H9 (cell line): ENCODE measurements around the gene THRB. TPM values are rescaled to one million over a fixed set of nuclear protein-coding genes. Genes with fewer than 3 reads are reported as not detected.

Experiments
- DNase-seq: peaks from one replicate; pipeline ENCODE4 v3.0.0-alpha.2; 2017
- H2AFZ ChIP-seq: one replicate; pipeline ENCODE4 v1.6.1; 2013; ENCODE audit warnings: mild to moderate bottlenecking, low read length, control low read depth, moderate library complexity
- H2AK5ac ChIP-seq: 2 replicates; pipeline ENCODE4 v1.6.1; 2013; ENCODE audit warnings: low read length, control low read depth, mixed read lengths; ENCODE audit not compliant: insufficient read length
- H2BK120ac ChIP-seq: one replicate; pipeline ENCODE4 v1.6.1; 2013; ENCODE audit warnings: low read depth, mild to moderate bottlenecking, low read length, control low read depth, inconsistent platforms; ENCODE audit not compliant: poor library complexity, severe bottlenecking
- H2BK12ac ChIP-seq: 2 replicates; pipeline ENCODE4 v1.6.1; 2013; ENCODE audit warnings: low read length, control low read depth, mixed read lengths, low read depth; ENCODE audit not compliant: insufficient read length
- H2BK15ac ChIP-seq: 2 replicates; pipeline ENCODE4 v1.6.1; 2013; ENCODE audit warnings: low read depth, low read length, control low read depth
- H2BK20ac ChIP-seq: one replicate; pipeline ENCODE4 v1.6.1; 2013; ENCODE audit warnings: low read depth, mild to moderate bottlenecking, low read length, control low read depth, inconsistent platforms; ENCODE audit not compliant: poor library complexity, severe bottlenecking
- H2BK5ac ChIP-seq: 2 replicates; pipeline ENCODE4 v1.6.1; 2013; ENCODE audit warnings: low read length, control low read depth, mixed read lengths; ENCODE audit not compliant: insufficient read length
- H3K14ac ChIP-seq: 2 replicates; pipeline ENCODE4 v1.6.1; 2013; ENCODE audit warnings: low read length, control low read depth; ENCODE audit not compliant: insufficient read depth
- H3K18ac ChIP-seq: 2 replicates; pipeline ENCODE4 v1.6.1; 2013; ENCODE audit warnings: low read depth, mild to moderate bottlenecking, mixed read lengths, low read length, control low read depth; ENCODE audit not compliant: insufficient read length
- H3K23ac ChIP-seq: 2 replicates; pipeline ENCODE4 v1.6.1; 2013; ENCODE audit warnings: low read length, control low read depth, mixed read lengths, low read depth; ENCODE audit not compliant: insufficient read length
- H3K23me2 ChIP-seq: 2 replicates; pipeline ENCODE4 v1.6.1; 2013; ENCODE audit warnings: low read depth, mild to moderate bottlenecking, mixed read lengths, low read length, control low read depth; ENCODE audit not compliant: insufficient read length, poor library complexity, severe bottlenecking
- H3K27ac ChIP-seq: 2 replicates; pipeline ENCODE4 v1.5.1; 2013; ENCODE audit warnings: low read length, control low read depth, mixed read lengths, low read depth; ENCODE audit not compliant: insufficient read length
- H3K27me3 ChIP-seq: 2 replicates; pipeline ENCODE4 v1.6.1; 2013; ENCODE audit warnings: low read length, control low read depth, inconsistent platforms; ENCODE audit not compliant: insufficient read depth
- H3K4ac ChIP-seq: 2 replicates; pipeline ENCODE4 v1.6.1; 2013; ENCODE audit warnings: low read depth, mild to moderate bottlenecking, control low read depth, inconsistent platforms, low read length, moderate library complexity
- H3K4me1 ChIP-seq: 2 replicates; pipeline ENCODE4 v1.6.1; 2013; ENCODE audit warnings: low read length, control low read depth, inconsistent platforms; ENCODE audit not compliant: insufficient read depth
- H3K4me2 ChIP-seq: 2 replicates; pipeline ENCODE4 v1.6.1; 2013; ENCODE audit warnings: low read length, control low read depth, mixed read lengths; ENCODE audit not compliant: insufficient read length, insufficient read depth
- H3K56ac ChIP-seq: 2 replicates; pipeline ENCODE4 v1.6.1; 2013; ENCODE audit warnings: low read depth, mild to moderate bottlenecking, mixed read lengths, low read length, control low read depth; ENCODE audit not compliant: insufficient read length
- H3K79me1 ChIP-seq: 2 replicates; pipeline ENCODE4 v1.6.1; 2013; ENCODE audit warnings: low read depth, mild to moderate bottlenecking, moderate library complexity, low read length, control low read depth, inconsistent platforms; ENCODE audit not compliant: insufficient read depth, poor library complexity, severe bottlenecking
- H3K79me2 ChIP-seq: 2 replicates; pipeline ENCODE4 v1.6.1; 2013; ENCODE audit warnings: low read length, control low read depth, inconsistent platforms; ENCODE audit not compliant: insufficient read depth
- H3K9ac ChIP-seq: 2 replicates; pipeline ENCODE4 v1.6.1; 2013; ENCODE audit warnings: low read length, control low read depth, mixed read lengths; ENCODE audit not compliant: insufficient read length; ENCODE audit errors: extremely low read depth
- H3K9me3 ChIP-seq: one replicate; pipeline ENCODE4 v1.6.1; 2013; ENCODE audit warnings: low read depth, low read length, inconsistent platforms; ENCODE audit not compliant: control insufficient read depth
- H3T11ph ChIP-seq: one replicate; pipeline ENCODE4 v1.6.1; 2013; ENCODE audit warnings: mild to moderate bottlenecking, low read length, control low read depth, inconsistent platforms
- H4K20me1 ChIP-seq: one replicate; pipeline ENCODE4 v1.6.1; 2013; ENCODE audit not compliant: control insufficient read depth, insufficient read length, insufficient read depth
- H4K5ac ChIP-seq: 2 replicates; pipeline ENCODE4 v1.6.1; 2013; ENCODE audit warnings: low read depth, mild to moderate bottlenecking, mixed read lengths, low read length, control low read depth; ENCODE audit not compliant: insufficient read length
- H4K8ac ChIP-seq: replicated peaks from 2 replicates; pipeline ENCODE4 v1.6.1; 2013; ENCODE audit warnings: low read length, control low read depth, mixed read lengths, low read depth; ENCODE audit not compliant: insufficient read length
- H4K91ac ChIP-seq: 2 replicates; pipeline ENCODE4 v1.6.1; 2013; ENCODE audit warnings: low read depth, mild to moderate bottlenecking, moderate library complexity, mixed read lengths, low read length, control low read depth; ENCODE audit not compliant: insufficient read length
- H3K27ac Mint-ChIP-seq, 3 experiments: 2 replicates in 2 of 3; 3 replicates in 1 of 3; pipeline ENCODE4 v1.8.0; 2020 to 2021; ENCODE audit warnings: mixed read lengths in 3 of 3, mild to moderate bottlenecking in 1 of 3, moderate library complexity in 1 of 3
- H3K27me3 Mint-ChIP-seq: 2 replicates; pipeline ENCODE4 v1.8.0; 2021; ENCODE audit warnings: low read depth, mild to moderate bottlenecking, moderate library complexity, mixed read lengths
- H3K36me3 Mint-ChIP-seq, 3 experiments: 2 replicates in 2 of 3; 3 replicates in 1 of 3; pipeline ENCODE4 v1.8.0; 2020 to 2021; ENCODE audit warnings: low read depth in 3 of 3, mixed read lengths in 3 of 3; ENCODE audit not compliant: insufficient read depth in 1 of 3
- H3K4me1 Mint-ChIP-seq, 2 experiments: 2 replicates each; pipeline ENCODE4 v1.8.0; 2020; ENCODE audit warnings: mixed read lengths in 2 of 2
- H3K4me3 Mint-ChIP-seq, 2 experiments: 2 replicates in 1 of 2; 3 replicates in 1 of 2; pipeline ENCODE4 v1.8.0; 2020 to 2021; ENCODE audit warnings: mild to moderate bottlenecking in 2 of 2, mixed read lengths in 2 of 2, moderate library complexity in 1 of 2
- H3K9me3 Mint-ChIP-seq, 2 experiments: 2 replicates in 1 of 2; 3 replicates in 1 of 2; pipeline ENCODE4 v1.8.0; 2020; ENCODE audit warnings: mild to moderate bottlenecking in 2 of 2, mixed read lengths in 2 of 2, moderate library complexity in 1 of 2
- CTCF ChIP-seq: fragments of 200-600 bp; sonication (generic); conservative IDR thresholded peaks from 3 replicates; pipeline ENCODE4 v1.8.0; 2021; ENCODE audit warnings: antibody characterized with exemption, mild to moderate bottlenecking
- WGBS: extraction: QIAGEN DNeasy Blood & Tissue Kit; methylation state at CpG from one replicate; pipeline ENCODE4 v1.1.7; 2013; ENCODE audit warnings: missing lambda C conversion rate, low lambda C conversion rate, mixed read lengths; ENCODE audit not compliant: insufficient read length; ENCODE audit errors: extremely low coverage; 5-methylcytosine and 5-hydroxymethylcytosine counted together
- total RNA-seq: library from RNA; stranded (reverse); gene quantifications from 2 replicates; pipeline ENCODE4 v1.2.1, GENCODE V29; 2021

THRB gene
- total RNA-seq, 1 experiment from 2014 or later, result 8.6 TPM

- no peaks in the 10 kb centered on the region for H3K36me3 Mint-ChIP-seq
- H2BK5ac ChIP-seq, result no peak overlapping the region
- H3K4ac ChIP-seq, result no peak overlapping the region
- H3K4me2 ChIP-seq, result no peak overlapping the region
- no peak overlapping the region for H3K9ac ChIP-seq
- H3K9me3 Mint-ChIP-seq, result no peaks in the 10 kb centered on the region
- no peak overlapping the region for H3K4me3 Mint-ChIP-seq
- WGBS, result no CpG with 5 or more reads among the region's 2 CpGs
- H3K27me3 ChIP-seq, result no peaks in the 10 kb centered on the region
- H4K5ac ChIP-seq, result no peak overlapping the region
- no peak overlapping the region for H3T11ph ChIP-seq
- no peaks in the 10 kb centered on the region for H3K9me3 ChIP-seq
- H3K56ac ChIP-seq, result no peak overlapping the region
- H2BK20ac ChIP-seq, result no peak overlapping the region
- H3K23ac ChIP-seq, result no peak overlapping the region
- peaks cover 15 to 18% of the 10 kb centered on the region in 2 experiments for H3K4me1 Mint-ChIP-seq
- no peak for TF ChIP-seq CTCF
- no peaks in the 10 kb centered on the region for H3K79me2 ChIP-seq
- no peaks in the 10 kb centered on the region for H3K79me1 ChIP-seq
- H3K4me1 ChIP-seq, result no peaks in the 10 kb centered on the region
- H3K18ac ChIP-seq, result no peak overlapping the region
- H3K27ac ChIP-seq, result no peak overlapping the region
- no peak overlapping the region for H2AFZ ChIP-seq
- no peak overlapping the region for H4K91ac ChIP-seq
- H2BK120ac ChIP-seq, result no peak overlapping the region
- H2BK15ac ChIP-seq, result no peak overlapping the region
- H4K20me1 ChIP-seq, result no peaks in the 10 kb centered on the region
- H3K27ac Mint-ChIP-seq, result no peak overlapping the region
- no peak overlapping the region for H4K8ac ChIP-seq
- DNase-seq, result no peak
- no peaks in the 10 kb centered on the region for H3K23me2 ChIP-seq
- no peak overlapping the region for H2BK12ac ChIP-seq
- no peak overlapping the region for H2AK5ac ChIP-seq
- no peak overlapping the region for H3K14ac ChIP-seq
- H3K27me3 Mint-ChIP-seq, result no peaks in the 10 kb centered on the region
Observed at GRCh38 chr3:24154013-24154695, 340.5 kb downstream of the THRB start.
